ENCODE results near the gene HAUS6. TPM values are rescaled to one million over a fixed set of nuclear protein-coding genes. Genes with fewer than 3 reads are reported as not detected.
A peak's percentile ranks its signal among the peaks of the same experiment; 100 is the strongest.

Gene HAUS6
- total and polyA plus RNA-seq, 2 of the 13 experiments (the other 11 are each of a cell fraction or from before 2014, with no cell fraction given), result 9.8 to 31.1 TPM

DNA sequence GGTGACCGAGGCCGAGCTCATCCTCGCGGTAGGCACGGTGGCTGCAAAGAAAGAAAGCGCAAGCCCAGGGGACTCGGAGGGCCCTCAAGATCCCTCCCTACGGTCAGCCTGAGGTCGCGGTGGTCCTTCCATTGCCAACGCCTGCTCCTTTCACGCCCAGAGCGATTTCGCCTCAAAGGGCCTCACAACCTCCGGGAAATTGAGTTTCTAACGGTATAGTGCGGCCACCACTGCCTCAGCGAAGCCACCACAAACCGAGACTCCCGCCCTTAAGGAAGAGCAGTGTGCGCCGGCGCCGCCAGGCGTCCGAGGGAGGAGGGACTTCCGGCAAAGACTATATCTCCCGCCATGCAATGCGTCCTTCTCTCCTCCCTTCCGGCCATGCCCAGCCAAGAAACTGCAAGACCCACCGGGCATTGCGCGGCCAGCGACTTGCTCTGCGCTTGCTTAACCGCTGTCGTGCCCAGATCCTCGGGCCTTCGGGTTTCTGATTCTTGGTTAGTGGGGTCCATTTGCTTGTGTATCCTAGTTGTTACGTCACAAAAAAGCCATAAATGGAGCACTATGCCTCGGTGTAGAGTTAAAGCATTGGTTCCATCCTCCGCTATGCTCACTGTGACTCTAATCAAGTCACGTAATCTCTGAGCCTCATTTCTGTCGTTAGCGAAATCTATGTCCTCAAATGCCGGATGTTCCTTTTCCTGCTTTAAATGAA lies at the start of gene HAUS6 (continued):
- TF ChIP-seq, protein P1, sequence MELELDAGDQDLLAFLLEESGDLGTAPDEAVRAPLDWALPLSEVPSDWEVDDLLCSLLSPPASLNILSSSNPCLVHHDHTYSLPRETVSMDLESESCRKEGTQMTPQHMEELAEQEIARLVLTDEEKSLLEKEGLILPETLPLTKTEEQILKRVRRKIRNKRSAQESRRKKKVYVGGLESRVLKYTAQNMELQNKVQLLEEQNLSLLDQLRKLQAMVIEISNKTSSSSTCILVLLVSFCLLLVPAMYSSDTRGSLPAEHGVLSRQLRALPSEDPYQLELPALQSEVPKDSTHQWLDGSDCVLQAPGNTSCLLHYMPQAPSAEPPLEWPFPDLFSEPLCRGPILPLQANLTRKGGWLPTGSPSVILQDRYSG (CRISPR knock-in tag; IDR thresholded peaks at IDR 0.05), result 0 out of 2 replicates have a peak, but pooled peaks have one; percentile 56
- TF ChIP-seq KDM5B (CRISPR knock-in tag; IDR thresholded peaks at IDR 0.05; ENCODE audit: borderline replicate concordance), result peak; percentile 57; the same call in 1 of the 2 replicates
- TF ChIP-seq ZNF33A (CRISPR knock-in tag; IDR thresholded peaks at IDR 0.05; ENCODE audit: borderline replicate concordance), result no peak
- TF ChIP-seq ZFX (CRISPR knock-in tag; IDR thresholded peaks at IDR 0.05; ENCODE audit: low read depth), result peak; percentile 83; the same call in 1 of the 2 replicates
- no peak; the same call in 2 of the 3 replicates for TF ChIP-seq MXI1 (IDR thresholded peaks at IDR 0.05; ENCODE audit: borderline replicate concordance, low read depth, low read length)
- TF ChIP-seq SUZ12 (IDR thresholded peaks at IDR 0.05; ENCODE audit: low read depth, low read length), result peak; percentile 67
- peak; percentile 93 for TF ChIP-seq CEBPG (CRISPR knock-in tag; IDR thresholded peaks at IDR 0.05)
- TF ChIP-seq BRF2 (CRISPR knock-in tag; IDR thresholded peaks at IDR 0.05), result 0 out of 2 replicates have a peak, but pooled peaks have one; percentile 56
- TF ChIP-seq HMGA1 (CRISPR knock-in tag; conservative IDR thresholded peaks at IDR 0.05), result no peak
- 0 out of 2 replicates have a peak, but pooled peaks have one; percentile 30 for TF ChIP-seq PRDM10 (CRISPR knock-in tag; IDR thresholded peaks at IDR 0.05; ENCODE audit: low read depth)
- 0 out of 2 replicates have a peak, but pooled peaks have one; percentile 13 for TF ChIP-seq ZNF629 (CRISPR knock-in tag; conservative IDR thresholded peaks at IDR 0.05)
- 0 out of 2 replicates have a peak, but pooled peaks have one; percentile 26 for TF ChIP-seq HOMEZ (CRISPR knock-in tag; IDR thresholded peaks at IDR 0.05; ENCODE audit: low read depth)
- TF ChIP-seq, protein P2, sequence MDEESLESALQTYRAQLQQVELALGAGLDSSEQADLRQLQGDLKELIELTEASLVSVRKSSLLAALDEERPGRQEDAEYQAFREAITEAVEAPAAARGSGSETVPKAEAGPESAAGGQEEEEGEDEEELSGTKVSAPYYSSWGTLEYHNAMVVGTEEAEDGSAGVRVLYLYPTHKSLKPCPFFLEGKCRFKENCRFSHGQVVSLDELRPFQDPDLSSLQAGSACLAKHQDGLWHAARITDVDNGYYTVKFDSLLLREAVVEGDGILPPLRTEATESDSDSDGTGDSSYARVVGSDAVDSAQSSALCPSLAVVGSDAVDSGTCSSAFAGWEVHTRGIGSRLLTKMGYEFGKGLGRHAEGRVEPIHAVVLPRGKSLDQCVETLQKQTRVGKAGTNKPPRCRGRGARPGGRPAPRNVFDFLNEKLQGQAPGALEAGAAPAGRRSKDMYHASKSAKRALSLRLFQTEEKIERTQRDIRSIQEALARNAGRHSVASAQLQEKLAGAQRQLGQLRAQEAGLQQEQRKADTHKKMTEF (CRISPR knock-in tag; IDR thresholded peaks at IDR 0.05), result peak; percentile 86
- TF ChIP-seq SRF (IDR thresholded peaks at IDR 0.05; ENCODE audit: low read depth, low read length), result peak; percentile 55; the same call in 1 of the 2 replicates
- no peak for TF ChIP-seq ZFP37 (CRISPR knock-in tag; IDR thresholded peaks at IDR 0.05; ENCODE audit: borderline replicate concordance)
- peak; percentile 73 for TF ChIP-seq HNRNPL (IDR thresholded peaks at IDR 0.05; ENCODE audit: low read depth, low read length)
- 0 out of 2 replicates have a peak, but pooled peaks have one; percentile 64 for TF ChIP-seq KLF6 (CRISPR knock-in tag; IDR thresholded peaks at IDR 0.05)
- no peak for TF ChIP-seq ZNF138 (CRISPR knock-in tag; IDR thresholded peaks at IDR 0.05; ENCODE audit: low read depth)
- TF ChIP-seq NFKBIZ (CRISPR knock-in tag; IDR thresholded peaks at IDR 0.05), result no peak
- no peak for TF ChIP-seq ZNF7 (CRISPR knock-in tag; IDR thresholded peaks at IDR 0.05)
- TF ChIP-seq CREB1 (IDR thresholded peaks at IDR 0.05), result peak; percentile 90
- peak; percentile 71 for TF ChIP-seq CREB1 (CRISPR knock-in tag; IDR thresholded peaks at IDR 0.05)

All from HepG2 (cell line).